LNCaP clone FGC (cell line): ENCODE results near the gene RAB27A.

Experiments
- DNase-seq: peaks from one replicate; pipeline ENCODE4 v3.0.0-alpha.2; 2011; ENCODE audit warnings: low read depth
- H3K4me3 ChIP-seq: 2 replicates; pipeline ENCODE4 v1.5.1; 2011; ENCODE audit warnings: mild to moderate bottlenecking, low read depth, low read length, control low read depth
- TF ChIP-seq, protein P1 (sequence below): IDR thresholded peaks from 2 replicates; pipeline ENCODE4 v1.5.1; 2012; ENCODE audit warnings: mild to moderate bottlenecking; ENCODE audit not compliant: control insufficient read depth, insufficient read depth; ENCODE audit errors: extremely low read depth

RAB27A gene

DNA sequence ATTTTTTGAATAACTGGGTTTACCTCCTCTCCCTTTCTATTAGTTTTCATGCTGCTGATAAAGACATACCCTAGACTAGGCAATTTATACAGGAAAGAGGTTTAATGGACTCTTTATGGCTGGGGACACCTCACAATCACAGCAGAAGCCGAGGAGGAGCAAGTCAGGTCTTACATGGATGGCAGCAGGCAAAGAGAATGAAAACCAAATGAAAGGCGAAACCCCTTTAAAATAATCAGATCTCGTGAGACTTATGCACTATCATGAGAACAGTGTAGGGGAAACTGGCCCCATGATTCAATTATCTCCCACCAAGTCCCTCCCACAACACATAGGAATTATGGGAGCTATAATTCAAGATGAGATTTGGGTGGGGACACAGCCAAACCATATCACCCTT, 90.9 kb downstream of the RAB27A start:
- no peak for DNase-seq
- TF ChIP-seq, protein P1, sequence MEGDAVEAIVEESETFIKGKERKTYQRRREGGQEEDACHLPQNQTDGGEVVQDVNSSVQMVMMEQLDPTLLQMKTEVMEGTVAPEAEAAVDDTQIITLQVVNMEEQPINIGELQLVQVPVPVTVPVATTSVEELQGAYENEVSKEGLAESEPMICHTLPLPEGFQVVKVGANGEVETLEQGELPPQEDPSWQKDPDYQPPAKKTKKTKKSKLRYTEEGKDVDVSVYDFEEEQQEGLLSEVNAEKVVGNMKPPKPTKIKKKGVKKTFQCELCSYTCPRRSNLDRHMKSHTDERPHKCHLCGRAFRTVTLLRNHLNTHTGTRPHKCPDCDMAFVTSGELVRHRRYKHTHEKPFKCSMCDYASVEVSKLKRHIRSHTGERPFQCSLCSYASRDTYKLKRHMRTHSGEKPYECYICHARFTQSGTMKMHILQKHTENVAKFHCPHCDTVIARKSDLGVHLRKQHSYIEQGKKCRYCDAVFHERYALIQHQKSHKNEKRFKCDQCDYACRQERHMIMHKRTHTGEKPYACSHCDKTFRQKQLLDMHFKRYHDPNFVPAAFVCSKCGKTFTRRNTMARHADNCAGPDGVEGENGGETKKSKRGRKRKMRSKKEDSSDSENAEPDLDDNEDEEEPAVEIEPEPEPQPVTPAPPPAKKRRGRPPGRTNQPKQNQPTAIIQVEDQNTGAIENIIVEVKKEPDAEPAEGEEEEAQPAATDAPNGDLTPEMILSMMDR: no peak
- no peak overlapping the region for H3K4me3 ChIP-seq

- DNase-seq: no peak
- TF ChIP-seq, protein P1: no peak
- H3K4me3 ChIP-seq: peak overlapping the region; percentile 93
Measured at GRCh38 chr15:55197719-55198118, 91.9 kb downstream of the RAB27A start.

- TF ChIP-seq, protein P1: no peak
- H3K4me3 ChIP-seq: peak overlapping the region; percentile 93
- no peak for DNase-seq
Measured at GRCh38 chr15:55197362-55197705, 92.3 kb downstream of the RAB27A start.

GRCh38 chr15:55196458-55197361, 92.9 kb downstream of the RAB27A start, which contains the start of gene RSL24D1:
Gene RSL24D1, minus strand, starts transcription at chr15:55196941. Its CDS starts 51 bp downstream, at chr15:55196890.
- H3K4me3 ChIP-seq: peak within 1 kb of the TSS; percentile 93
- DNase-seq: peak; percentile 98

GRCh38 chr15:55195996-55196395, 93.6 kb downstream of the RAB27A start:
- peak overlapping the region; percentile 93 for H3K4me3 ChIP-seq
- TF ChIP-seq, protein P1: no peak
- DNase-seq: no peak

More at GRCh38 chr15:55196458-55197361, 92.9 kb downstream of the RAB27A start, which contains the start of gene RSL24D1:
- TF ChIP-seq, protein P1: peak; percentile 60

GRCh38 chr15:55194256-55194655, 95.4 kb downstream of the RAB27A start:
- H3K4me3 ChIP-seq: no peak overlapping the region
- DNase-seq: no peak
- TF ChIP-seq, protein P1: no peak
